Dendritic cell treated with granulocyte-macrophage colony-stimulating factor and Interleukin-4, amounts not matched to agents 40 ng/mL and 50 ng/mL, for 4 days (primary cell): ENCODE data around the gene CCL4.

ENCODE experiments used
- H3K27ac Mint-ChIP-seq: one replicate; pipeline ENCODE4 v1.8.0; 2022; ENCODE audit warnings: mild to moderate bottlenecking, mixed read lengths
- H3K27me3 Mint-ChIP-seq: one replicate; pipeline ENCODE4 v1.8.0; 2022; ENCODE audit warnings: mild to moderate bottlenecking, mixed read lengths
- H3K36me3 Mint-ChIP-seq: one replicate; pipeline ENCODE4 v1.8.0; 2022; ENCODE audit warnings: low read depth, mixed read lengths
- H3K4me1 Mint-ChIP-seq: one replicate; pipeline ENCODE4 v1.8.0; 2022; ENCODE audit warnings: low read depth, mixed read lengths
- H3K4me3 Mint-ChIP-seq: one replicate; pipeline ENCODE4 v1.8.0; 2022; ENCODE audit warnings: mild to moderate bottlenecking, moderate library complexity, mixed read lengths
- H3K9me3 Mint-ChIP-seq: one replicate; pipeline ENCODE4 v1.8.0; 2022; ENCODE audit warnings: mixed read lengths
- intact Hi-C: fragments of 100-400 bp; cut with micrococcal nuclease; formaldehyde crosslinking; loops from one replicate; pipeline ENCODE4 v1.15.0; 2022

Gene CCL4

DNA sequence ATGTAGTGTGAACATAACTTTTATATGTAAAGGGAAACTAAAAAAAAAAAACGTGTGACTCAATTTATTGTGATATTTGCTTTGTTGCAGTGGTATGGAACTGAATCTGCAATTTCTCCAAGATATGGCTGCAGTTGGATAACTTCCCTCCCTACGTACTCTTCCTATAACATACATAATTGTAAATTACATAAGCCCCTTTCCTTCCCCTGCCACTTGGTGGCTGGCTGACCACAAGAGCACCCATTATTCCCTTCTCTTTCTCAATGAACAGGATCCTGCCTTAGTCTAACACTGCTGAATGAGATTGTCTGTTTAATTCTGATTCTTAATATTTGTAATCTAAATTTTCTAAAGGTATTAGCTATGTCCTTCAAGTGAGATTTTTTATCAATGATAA is 27.8 kb downstream of the CCL4 start:
- Mint-ChIP-seq H3K4me3 (no peak overlapping the region), H3K36me3 (no peaks in the 10 kb centered on the region), H3K27ac (no peak overlapping the region), H3K9me3 (peaks cover 6% of the 10 kb centered on the region), H3K27me3 (peaks cover 2% of the 10 kb centered on the region), H3K4me1 (peaks cover 60% of the 10 kb centered on the region)
- intact Hi-C loops, result no loop called here

DNA sequence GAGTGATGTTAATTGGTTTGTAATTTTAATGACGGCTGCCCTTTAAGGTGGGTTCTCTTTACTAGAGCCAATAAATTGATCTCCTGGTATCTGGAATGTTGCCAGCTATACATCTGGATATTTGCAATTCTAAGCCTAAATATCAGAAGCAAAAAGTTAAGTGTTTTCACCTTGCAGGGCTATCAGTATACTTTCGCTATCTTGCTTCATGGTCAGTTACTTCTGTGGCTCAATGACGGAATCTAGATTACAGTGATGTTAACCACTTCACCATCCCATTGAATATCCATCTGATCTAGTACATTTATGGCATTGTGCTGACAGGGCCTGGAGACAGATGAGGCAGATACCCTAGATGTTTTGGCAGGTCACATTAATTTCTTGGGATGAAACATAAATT is 28.3 kb downstream of the CCL4 start:
- H3K27ac Mint-ChIP-seq, result no peak overlapping the region
- intact Hi-C loops, result no loop called here
- H3K36me3 Mint-ChIP-seq, result no peaks in the 10 kb centered on the region
- H3K4me3 Mint-ChIP-seq, result no peak overlapping the region
- H3K27me3 Mint-ChIP-seq, result peaks cover 2% of the 10 kb centered on the region
- H3K4me1 Mint-ChIP-seq, result peaks cover 61% of the 10 kb centered on the region
- peaks cover 1% of the 10 kb centered on the region for H3K9me3 Mint-ChIP-seq

DNA sequence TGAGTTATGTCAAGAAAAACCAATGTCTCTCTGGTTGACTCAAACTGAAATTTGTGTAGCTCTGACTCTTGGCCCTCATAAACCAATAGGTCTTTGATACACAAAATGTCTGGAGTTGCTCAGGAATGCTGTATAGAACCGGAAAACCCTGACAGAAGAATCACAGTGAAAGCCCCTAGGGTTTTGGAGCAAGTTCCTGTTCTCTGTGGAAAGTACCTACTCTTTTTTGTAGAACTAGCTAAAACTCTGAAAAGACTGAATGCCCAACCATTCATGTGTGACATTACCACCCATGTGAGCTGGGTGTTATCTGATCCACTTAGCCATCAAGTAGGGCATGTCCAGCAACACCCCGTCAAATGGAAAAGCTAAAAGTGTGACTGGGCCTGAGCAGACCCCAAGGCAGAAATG is 28.8 kb downstream of the CCL4 start:
- Mint-ChIP-seq H3K4me3 (no peak overlapping the region), H3K27ac (no peak overlapping the region), H3K4me1 (peaks cover 65% of the 10 kb centered on the region), H3K36me3 (no peaks in the 10 kb centered on the region), H3K27me3 (peaks cover 4% of the 10 kb centered on the region), H3K9me3 (no peaks in the 10 kb centered on the region)
- intact Hi-C loops, result no loop called here

DNA sequence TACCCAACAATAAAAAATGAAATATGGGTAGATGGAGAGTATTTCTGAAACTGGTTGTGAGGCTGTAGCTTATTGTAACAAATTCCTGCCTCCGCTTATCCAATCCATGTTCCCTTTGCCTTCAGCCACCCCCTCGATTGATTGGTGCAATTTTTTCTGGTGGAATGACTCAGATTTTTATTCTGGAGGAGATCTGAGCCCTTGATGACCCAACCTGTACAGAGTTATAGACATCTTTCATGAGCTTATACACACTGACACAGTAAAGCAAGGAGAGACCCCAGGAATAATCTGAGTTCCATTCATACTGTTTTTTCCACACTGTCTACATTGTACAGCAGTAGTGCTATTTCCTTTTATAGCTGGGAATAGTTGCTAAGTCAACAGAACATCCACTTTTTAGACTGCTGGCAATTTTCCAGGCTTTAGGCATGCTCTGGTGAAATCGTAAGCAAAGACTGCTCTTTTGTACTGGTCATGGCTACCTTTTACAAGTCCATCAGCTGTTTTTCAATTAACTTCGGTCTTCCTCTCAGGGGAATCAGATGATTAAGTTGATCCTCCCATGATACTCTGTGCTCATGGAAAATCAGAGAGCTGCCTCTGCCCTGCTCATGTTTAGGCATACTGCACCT is 30.1 kb downstream of the CCL4 start:
- H3K36me3 Mint-ChIP-seq, result no peaks in the 10 kb centered on the region
- no peak overlapping the region for H3K4me3 Mint-ChIP-seq
- H3K27me3 Mint-ChIP-seq, result peaks cover 4% of the 10 kb centered on the region
- intact Hi-C loops, result no loop called here
- H3K27ac Mint-ChIP-seq, result no peak overlapping the region
- H3K4me1 Mint-ChIP-seq, result peaks cover 56% of the 10 kb centered on the region
- H3K9me3 Mint-ChIP-seq, result no peaks in the 10 kb centered on the region

DNA sequence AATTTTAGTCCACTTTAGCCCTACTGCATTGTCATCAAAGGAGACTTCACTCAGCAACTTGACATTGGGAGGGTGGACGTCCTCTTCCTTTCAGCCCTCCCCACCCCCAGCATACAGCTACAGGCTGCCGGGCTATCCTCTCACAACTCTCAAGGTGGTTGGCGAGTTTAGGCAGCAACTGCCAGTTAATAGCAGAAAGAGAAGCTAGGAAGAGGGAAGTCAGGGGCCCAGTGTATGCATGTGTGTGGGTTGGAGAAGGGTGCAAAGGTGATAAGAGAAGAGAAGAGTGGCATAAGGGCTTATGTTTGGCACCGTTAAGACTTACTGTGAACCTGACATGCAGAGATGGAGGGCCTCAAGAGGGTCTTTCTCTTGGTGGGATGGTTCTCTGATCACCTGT is 31.8 kb downstream of the CCL4 start:
- Mint-ChIP-seq H3K27ac (peak overlapping the region; percentile 18), H3K27me3 (peaks cover 4% of the 10 kb centered on the region), H3K4me1 (peaks cover 51% of the 10 kb centered on the region), H3K36me3 (no peaks in the 10 kb centered on the region), H3K4me3 (no peak overlapping the region), H3K9me3 (no peaks in the 10 kb centered on the region)
- intact Hi-C loops, result no loop called here

DNA sequence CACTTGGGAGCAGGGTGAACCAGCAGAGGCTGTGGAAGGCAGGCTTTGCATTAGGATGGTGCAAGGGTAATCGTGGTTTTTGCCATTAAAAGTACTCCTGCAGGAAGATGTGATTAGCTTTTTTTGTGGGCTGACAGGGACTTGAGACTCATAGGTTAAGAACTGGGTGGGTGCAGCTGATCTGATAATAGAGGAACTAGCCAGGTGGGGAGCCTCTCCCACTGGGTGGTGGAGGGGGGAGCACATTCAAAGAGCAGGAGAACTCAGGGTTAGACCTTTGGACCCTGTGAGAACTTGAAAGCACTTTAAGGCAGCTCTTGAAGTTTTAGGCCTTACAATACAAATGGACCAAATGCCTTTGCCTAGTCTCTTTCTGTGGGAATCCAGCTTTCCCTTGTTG is 32.4 kb downstream of the CCL4 start:
- H3K4me1 Mint-ChIP-seq, result peaks cover 45% of the 10 kb centered on the region
- intact Hi-C loops, result no loop called here
- no peaks in the 10 kb centered on the region for H3K36me3 Mint-ChIP-seq
- no peaks in the 10 kb centered on the region for H3K9me3 Mint-ChIP-seq
- peaks cover 7% of the 10 kb centered on the region for H3K27me3 Mint-ChIP-seq
- no peak overlapping the region for H3K27ac Mint-ChIP-seq
- H3K4me3 Mint-ChIP-seq, result no peak overlapping the region

DNA sequence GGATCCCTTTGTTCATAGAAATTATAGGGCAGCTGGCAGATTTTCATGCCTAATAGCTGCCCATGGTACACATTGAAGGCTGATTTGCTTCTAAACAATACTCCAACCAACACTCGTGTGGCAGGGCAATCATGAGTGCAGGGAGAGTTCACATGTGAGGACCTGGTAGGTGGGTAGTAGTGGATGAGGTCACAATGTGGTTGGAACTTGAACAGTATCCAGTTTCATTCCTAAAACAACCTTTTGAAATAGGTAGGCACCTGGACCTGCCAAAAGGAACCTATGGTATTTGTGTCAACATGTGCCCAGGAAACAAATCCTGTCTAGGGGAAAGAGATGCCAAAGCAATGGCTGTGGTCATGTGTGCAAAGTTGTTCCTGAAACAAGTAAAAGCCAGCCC is 32.8 kb downstream of the CCL4 start:
- H3K27me3 Mint-ChIP-seq, result peaks cover 10% of the 10 kb centered on the region
- H3K4me1 Mint-ChIP-seq, result peaks cover 42% of the 10 kb centered on the region
- no peak overlapping the region for H3K4me3 Mint-ChIP-seq
- intact Hi-C loops, result no loop called here
- no peaks in the 10 kb centered on the region for H3K36me3 Mint-ChIP-seq
- H3K9me3 Mint-ChIP-seq, result no peaks in the 10 kb centered on the region
- H3K27ac Mint-ChIP-seq, result no peak overlapping the region

DNA sequence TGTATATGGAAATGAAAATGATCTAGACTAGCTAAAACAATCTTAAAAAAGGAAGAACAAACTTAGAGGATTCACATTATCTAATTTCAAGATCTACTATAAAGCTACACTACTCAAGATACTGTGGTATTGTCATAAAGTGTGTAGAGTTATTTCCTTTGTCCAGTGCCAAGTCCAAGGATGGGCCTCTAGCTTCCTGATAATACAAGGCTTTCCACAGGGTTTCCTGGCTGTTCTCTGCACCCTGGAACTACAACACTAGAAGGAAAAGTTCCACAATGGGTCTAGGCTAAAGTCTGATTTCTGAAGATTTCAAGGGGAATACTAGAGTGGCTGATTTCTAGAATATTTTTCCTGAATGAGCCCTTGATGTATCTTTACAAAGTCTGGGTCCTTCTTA is 38.6 kb downstream of the CCL4 start:
- intact Hi-C loops, result loop anchor here (10.0 kb wide), 1 partner anchor 297 kb away; no protein-coding TSS in a partner anchor
- Mint-ChIP-seq H3K27me3 (peaks cover 8% of the 10 kb centered on the region), H3K9me3 (no peaks in the 10 kb centered on the region), H3K36me3 (no peaks in the 10 kb centered on the region), H3K4me1 (peaks cover 11% of the 10 kb centered on the region), H3K27ac (no peak overlapping the region), H3K4me3 (no peak overlapping the region)

DNA sequence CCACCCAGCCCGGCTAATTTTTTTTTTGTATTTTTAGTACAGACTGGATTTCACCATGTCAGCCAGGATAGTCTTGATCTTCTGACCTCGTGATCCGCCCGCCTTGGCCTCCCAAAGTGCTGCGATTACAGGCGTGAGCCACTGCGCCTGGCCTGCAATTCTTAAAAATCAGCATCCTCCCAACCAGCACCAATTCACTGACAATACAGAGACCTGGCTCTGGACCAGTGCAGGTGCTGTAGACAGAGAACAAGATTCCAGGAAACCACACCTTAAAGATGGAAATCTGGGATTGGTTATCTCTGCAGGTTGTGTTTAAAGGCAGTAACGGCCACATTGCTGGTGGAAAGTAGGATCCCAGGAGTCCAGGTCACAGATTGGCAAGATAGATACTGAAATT is 39.2 kb downstream of the CCL4 start:
- H3K27ac Mint-ChIP-seq, result no peak overlapping the region
- no peaks in the 10 kb centered on the region for H3K36me3 Mint-ChIP-seq
- H3K27me3 Mint-ChIP-seq, result peaks cover 8% of the 10 kb centered on the region
- intact Hi-C loops, result loop anchor here (10.0 kb wide), 1 partner anchor 298 kb away; no protein-coding TSS in a partner anchor
- no peak overlapping the region for H3K4me3 Mint-ChIP-seq
- H3K9me3 Mint-ChIP-seq, result no peaks in the 10 kb centered on the region
- H3K4me1 Mint-ChIP-seq, result peaks cover 9% of the 10 kb centered on the region

DNA sequence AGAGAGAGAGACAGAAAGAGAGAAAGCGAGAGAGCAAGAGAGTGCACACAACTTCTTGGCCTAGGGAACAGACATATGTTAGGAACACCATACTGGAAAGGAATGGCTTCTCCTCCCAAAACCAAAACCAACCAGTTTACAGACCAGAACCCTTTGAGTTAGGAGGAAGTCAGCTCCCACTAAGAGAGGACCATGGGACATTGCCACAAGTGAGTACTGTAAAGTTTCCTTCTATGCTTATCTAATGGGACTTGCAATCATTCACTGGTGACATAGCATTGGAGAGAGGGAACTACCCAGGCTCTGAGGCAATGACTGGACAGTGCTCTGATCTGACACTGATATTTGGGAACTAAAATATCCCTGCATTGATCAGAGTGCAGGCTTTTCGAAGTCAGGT is 40.4 kb downstream of the CCL4 start:
- Mint-ChIP-seq H3K27me3 (peaks cover 8% of the 10 kb centered on the region), H3K27ac (peak overlapping the region; percentile 54), H3K9me3 (no peaks in the 10 kb centered on the region), H3K4me1 (peaks cover 14% of the 10 kb centered on the region), H3K36me3 (no peaks in the 10 kb centered on the region), H3K4me3 (no peak overlapping the region)
- intact Hi-C loops, result loop anchor here (10.0 kb wide), 1 partner anchor 299 kb away; no protein-coding TSS in a partner anchor

DNA sequence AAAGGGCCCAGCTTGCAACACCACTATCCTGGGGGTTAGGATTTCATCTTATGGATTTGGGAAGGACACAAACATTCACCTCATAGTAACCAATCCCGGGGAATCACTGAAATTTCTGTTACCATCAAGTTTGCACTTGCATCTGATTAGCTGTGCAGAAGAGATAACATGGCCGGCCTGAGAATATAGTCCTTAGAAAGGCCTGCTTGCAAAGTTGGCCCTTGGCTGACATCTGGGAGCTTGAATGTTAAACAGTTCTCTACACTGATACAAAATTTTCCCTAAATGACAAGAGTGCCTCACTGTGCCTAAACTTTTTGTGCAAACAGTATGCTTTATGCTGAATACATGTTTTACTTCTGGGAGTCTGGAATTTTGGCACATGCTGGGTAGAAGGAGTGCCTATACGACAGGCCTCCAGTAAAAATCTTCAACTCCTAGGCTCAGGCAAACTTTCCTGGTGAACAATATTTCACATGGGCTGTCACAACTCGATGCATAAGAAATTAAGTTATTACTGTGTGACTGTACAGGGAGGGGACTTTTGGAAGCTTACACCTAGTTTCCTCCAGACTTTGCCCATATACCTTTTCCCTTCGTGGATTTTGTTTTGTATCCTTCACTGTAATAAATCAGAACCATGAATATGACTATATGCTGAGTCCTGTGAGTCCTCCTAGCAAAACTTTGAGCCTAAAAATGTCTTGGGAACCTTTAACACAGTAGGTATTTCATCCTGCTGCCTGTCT is 41.5 kb downstream of the CCL4 start:
- no peaks in the 10 kb centered on the region for H3K36me3 Mint-ChIP-seq
- H3K9me3 Mint-ChIP-seq, result no peaks in the 10 kb centered on the region
- no peak overlapping the region for H3K4me3 Mint-ChIP-seq
- H3K27ac Mint-ChIP-seq, result no peak overlapping the region
- peaks cover 8% of the 10 kb centered on the region for H3K27me3 Mint-ChIP-seq
- intact Hi-C loops, result loop anchor here (10.0 kb wide), 1 partner anchor 300 kb away; no protein-coding TSS in a partner anchor
- peaks cover 22% of the 10 kb centered on the region for H3K4me1 Mint-ChIP-seq

DNA sequence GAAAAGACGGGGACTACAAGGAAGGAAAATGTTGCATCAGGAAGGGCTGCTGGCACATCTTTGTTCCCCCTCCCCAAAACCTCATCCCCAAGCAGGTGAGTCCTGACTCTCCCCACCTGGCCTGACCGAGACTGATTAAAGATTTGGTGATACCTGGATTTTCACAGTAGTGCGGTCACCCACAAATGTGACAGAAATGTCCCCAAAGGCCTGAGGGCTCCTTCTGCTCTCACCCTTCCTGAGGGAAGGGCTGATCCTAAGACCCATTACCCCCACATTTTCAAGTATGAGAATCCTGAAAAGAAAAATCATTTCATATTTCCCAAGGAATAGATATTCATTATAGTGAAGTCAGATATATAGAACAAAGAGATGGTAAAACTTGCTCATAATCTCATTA is 44.0 kb downstream of the CCL4 start:
- Mint-ChIP-seq H3K27ac (no peak overlapping the region), H3K4me1 (peaks cover 22% of the 10 kb centered on the region), H3K9me3 (no peaks in the 10 kb centered on the region), H3K36me3 (no peaks in the 10 kb centered on the region), H3K4me3 (no peak overlapping the region), H3K27me3 (peaks cover 3% of the 10 kb centered on the region)
- intact Hi-C loops, result loop anchor here (10.0 kb wide), 1 partner anchor 303 kb away; no protein-coding TSS in a partner anchor

DNA sequence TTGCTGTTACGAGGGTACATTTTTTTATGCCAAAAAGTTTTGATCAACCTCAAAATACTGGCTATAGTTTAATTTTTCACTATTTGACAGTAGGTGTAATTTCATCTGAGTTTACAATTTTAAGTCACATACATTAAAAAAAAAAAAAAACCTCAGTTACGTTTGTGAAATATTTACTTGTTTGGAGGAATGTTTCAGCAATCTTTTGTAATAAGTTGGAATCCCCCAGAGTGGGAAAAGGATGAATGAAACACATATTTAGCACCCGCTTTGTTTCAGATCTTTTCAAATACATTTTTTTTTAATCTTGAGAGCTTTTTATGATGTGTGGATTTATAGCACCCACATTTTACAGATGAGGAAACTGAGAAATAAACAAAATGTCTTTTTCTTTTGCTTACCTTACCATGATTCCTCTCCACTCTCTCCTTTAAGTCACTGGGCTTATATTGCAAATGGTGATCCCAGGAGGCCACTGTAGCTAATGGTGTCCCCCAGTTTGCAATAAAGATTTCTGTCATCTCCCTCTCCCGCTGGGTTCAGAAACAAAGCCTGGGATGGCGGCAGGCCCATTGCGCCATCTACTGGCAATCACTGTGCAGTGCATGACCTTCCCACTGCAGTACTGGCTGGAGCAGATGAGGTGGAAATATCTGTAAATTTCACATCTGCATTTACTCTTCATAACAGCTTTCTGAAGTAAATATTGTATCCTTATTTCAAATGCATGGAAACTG is 45.1 kb downstream of the CCL4 start:
- Mint-ChIP-seq H3K27ac (peak overlapping the region; percentile 70), H3K4me1 (peaks cover 19% of the 10 kb centered on the region)

DNA sequence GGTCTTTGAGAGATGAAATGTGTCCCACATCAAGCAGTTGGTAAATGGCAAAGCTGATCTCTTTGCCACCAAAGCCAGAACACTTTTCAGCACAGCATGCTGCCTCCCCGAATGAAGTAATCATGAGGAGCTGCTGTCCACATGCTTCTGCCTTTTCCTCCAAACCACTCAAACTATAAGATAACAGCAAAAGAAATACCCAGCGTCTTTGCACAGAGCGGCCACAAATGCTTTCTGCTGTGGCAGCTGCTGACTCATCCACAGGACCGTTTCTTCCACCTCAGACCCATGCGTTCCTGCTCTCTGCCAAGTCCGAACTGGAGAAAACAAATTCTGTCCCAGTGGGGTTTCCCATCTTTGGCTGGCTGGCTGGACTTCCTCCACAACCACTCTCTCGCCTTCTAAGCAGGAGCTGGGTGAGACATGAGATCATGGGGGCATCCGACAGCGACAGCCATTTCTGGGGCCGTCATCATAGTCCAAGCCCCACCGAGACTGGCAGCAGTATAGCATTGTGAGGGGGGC is 45.7 kb downstream of the CCL4 start:
- Mint-ChIP-seq H3K36me3 (no peaks in the 10 kb centered on the region), H3K27me3 (peaks cover 4% of the 10 kb centered on the region), H3K4me1 (peaks cover 19% of the 10 kb centered on the region), H3K27ac (peak overlapping the region; percentile 70), H3K4me3 (peak overlapping the region; percentile 52), H3K9me3 (no peaks in the 10 kb centered on the region)
- intact Hi-C loops, result loop anchor here (1.0 to 10.0 kb wide), 2 partner anchors 180 to 305 kb away; no protein-coding TSS in a partner anchor

More for the DNA sequence above, 45.1 kb downstream of the CCL4 start:
- intact Hi-C loops, result loop anchor here (1.0 to 10.0 kb wide), 2 partner anchors 179 to 304 kb away; no protein-coding TSS in a partner anchor
- Mint-ChIP-seq H3K4me3 (no peak overlapping the region), H3K27me3 (peaks cover 2% of the 10 kb centered on the region), H3K36me3 (no peaks in the 10 kb centered on the region), H3K9me3 (no peaks in the 10 kb centered on the region)
